ENCODE measurements around the gene PHKG1.
"Not testable (repeated sequence)": the region's sequence is repeated elsewhere in the genome, so short reads cannot be mapped to it uniquely, and the experiment has no call there.

PHKG1 gene

DNA sequence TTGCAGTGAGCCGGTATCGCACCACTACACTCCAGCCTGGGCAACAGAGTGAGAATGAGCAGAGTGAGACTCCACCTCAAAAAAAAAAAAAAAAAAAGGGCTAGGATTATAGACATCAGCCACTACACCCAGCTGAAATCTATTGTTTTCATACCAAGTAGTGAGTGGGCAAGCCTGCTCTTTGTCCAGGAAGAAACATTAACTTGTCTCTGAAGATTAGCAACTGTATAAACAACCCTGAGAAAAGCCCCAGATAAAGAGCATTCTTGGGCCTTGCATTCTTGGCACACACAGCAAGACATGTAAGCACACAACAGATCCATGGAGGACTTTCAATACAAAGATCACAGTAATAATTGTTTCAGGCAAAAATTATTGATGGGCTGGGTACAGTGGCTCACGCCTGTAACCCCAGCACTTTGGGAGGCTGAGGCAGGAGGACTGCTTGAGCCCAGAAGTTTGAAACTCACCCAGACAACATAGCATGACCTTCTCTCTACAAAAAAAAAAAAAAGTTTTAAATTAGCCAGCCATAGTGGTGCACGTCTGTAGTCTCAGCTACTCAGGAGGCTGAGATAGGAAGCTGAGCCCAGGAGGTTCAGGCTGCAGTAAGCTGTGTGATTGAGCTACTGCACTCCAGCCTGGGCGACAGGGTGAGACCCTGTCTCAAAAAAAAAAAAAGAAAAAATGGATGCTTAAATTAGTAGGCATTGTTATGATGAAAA, 45.9 kb downstream of the PHKG1 start:
- DNase-seq (ENCODE audit: low read depth in 3 of 3, low spot score in 1 of 3): no peak

GRCh38 chr7:56045758-56046157, 47.0 kb downstream of the PHKG1 start:
- DNase-seq (ENCODE audit: low read depth in 3 of 3, low spot score in 1 of 3): not testable (repeated sequence)

DNA sequence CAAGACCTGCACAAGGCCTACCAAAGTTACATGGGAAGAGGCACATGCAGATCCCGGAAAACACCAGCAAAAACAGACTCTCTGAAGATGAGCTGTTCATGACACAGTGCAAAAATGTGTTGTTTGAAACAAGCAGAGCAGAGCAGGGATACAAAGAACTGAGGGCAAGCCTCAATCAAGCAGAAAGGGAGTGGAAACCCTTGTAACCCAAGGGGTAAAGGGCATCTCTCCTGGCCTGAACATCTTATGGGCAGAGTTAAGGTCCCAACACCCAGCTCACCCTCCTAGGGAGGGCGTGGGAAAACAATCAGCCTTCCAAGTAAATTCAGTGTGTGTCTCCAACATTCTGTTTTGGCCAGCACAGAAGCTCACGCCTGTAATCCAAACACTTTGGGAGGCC, 52.0 kb downstream of the PHKG1 start:
- no peak for DNase-seq (ENCODE audit: low read depth in 3 of 3, low spot score in 1 of 3)

DNA sequence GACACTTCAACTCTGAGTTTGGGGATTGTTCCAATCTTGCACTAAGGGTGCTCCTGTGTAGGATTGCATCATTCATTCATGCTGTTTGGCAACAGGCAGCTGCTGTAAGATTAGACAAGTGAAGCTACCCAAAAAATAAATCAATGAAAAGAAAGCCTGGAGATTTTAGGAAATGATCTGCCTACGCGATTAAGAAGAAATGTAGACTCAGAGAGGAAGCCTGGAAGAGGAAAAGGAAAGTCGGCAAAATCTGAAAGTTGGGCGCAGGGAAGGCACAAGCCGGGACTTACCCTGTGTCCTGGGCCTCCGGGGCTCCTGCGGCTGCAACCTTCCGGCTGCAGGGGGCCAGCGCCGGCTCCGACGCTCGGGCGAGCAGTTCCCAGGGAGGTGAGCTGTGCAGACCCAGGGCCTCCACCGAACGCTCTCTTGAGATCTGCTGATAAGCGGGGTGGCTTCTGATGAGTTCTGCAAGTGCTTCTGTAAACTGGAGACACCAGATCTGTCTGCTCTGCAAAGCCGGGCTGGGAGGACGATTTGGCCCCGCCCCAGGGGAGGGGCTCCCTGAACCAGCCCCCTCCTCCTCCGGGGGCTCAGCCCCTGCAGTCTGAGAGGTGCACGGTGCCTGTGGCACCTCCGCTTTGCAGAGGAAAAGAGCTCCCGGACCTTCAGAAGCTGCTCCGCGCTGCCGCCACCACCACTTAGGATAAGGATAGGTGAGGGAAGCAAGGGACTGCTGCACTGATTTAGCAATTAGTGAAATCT, 58.9 kb downstream of the PHKG1 start:
- peak; percentile 15 to 56 (median 42) for DNase-seq (ENCODE audit: low read depth in 3 of 3, low spot score in 1 of 3)

- not testable (repeated sequence) for DNase-seq (ENCODE audit: low read depth in 3 of 3, low spot score in 1 of 3)
Observed at GRCh38 chr7:56032578-56032977, 60.2 kb downstream of the PHKG1 start.

GRCh38 chr7:56031556-56031955, 61.2 kb downstream of the PHKG1 start:
- DNase-seq (ENCODE audit: low read depth in 3 of 3, low spot score in 1 of 3): not testable (repeated sequence)

DNA sequence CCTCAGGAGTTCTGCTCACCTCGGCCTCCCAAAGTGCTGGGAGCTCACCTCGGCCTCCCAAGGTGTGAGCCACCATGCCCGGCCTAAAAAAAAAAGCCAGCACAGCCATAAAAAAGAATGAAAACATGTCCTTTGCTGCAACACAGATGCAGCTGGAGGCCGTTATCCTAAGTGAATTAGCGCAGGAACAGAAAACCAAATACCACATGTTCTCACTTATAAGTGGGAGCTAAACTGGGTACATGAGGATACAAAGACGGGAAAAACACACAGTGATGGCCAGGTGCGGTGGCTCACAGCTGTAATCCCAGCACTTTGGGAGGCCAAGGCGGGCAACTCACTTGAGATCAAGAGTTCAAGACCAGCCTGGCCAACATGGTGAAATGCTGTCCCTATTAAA, 62.4 kb downstream of the PHKG1 start:
- DNase-seq (ENCODE audit: low read depth in 3 of 3, low spot score in 1 of 3): no peak
